HG03520 (cell line): Measurements from ENCODE around the gene CARMIL1.
"Not testable (repeated sequence)": the region's sequence is repeated elsewhere in the genome, so short reads cannot be mapped to it uniquely, and the experiment has no call there.

Experiments used
- ATAC-seq: cut with Tn5 transposase; IDR thresholded peaks from one replicate; pipeline ENCODE4 v1.9.1; 2021; ENCODE audit warnings: mild to moderate bottlenecking, moderate library complexity; ENCODE audit not compliant: unreplicated experiment

Gene CARMIL1

GRCh38 chr6:25365154-25365553, 86.0 kb downstream of the CARMIL1 start:
- ATAC-seq = no peak

DNA sequence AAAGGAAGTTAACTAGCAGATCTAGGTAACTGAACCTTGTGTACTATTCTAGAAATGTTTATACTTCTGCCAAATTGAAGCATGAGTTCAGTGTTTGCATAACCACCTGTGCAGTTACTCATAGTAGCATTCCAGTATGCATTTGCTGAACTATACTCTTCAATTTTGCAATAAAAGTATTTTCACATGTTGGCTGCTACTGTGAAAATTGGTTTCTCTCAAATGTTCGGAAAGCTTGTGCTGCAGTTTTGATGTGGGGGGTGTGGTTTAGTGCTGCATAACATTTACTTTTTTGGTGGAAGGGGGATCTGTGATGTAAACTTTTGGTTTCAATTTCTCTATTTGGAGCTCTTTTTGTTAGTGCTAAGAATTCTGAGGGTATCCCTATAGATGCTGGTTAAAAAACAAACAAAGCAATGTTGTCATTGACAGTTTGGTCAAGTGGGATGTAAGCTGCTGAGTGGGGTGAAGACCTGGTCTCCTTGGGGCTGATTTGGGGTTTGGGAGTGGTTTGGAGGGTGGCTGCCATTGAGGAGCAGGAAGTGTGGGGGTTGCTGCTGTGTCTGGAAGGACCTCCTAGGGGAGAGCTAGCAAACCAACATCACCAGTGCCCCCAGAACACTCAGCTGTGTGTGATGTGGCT, 87.8 kb downstream of the CARMIL1 start:
- peak; percentile 48 for ATAC-seq

- ATAC-seq = no peak
Measured at GRCh38 chr6:25369036-25369432, 89.9 kb downstream of the CARMIL1 start.

- no peak for ATAC-seq
Measured at GRCh38 chr6:25369433-25370177, 90.4 kb downstream of the CARMIL1 start.

- no peak for ATAC-seq
Measured at GRCh38 chr6:25370178-25371036, 91.2 kb downstream of the CARMIL1 start.

GRCh38 chr6:25371037-25371347, 91.8 kb downstream of the CARMIL1 start:
- no peak for ATAC-seq

GRCh38 chr6:25375125-25375524, 96.0 kb downstream of the CARMIL1 start:
- ATAC-seq = no peak

- ATAC-seq = no peak
Measured at GRCh38 chr6:25377664-25378063, 98.5 kb downstream of the CARMIL1 start.

DNA sequence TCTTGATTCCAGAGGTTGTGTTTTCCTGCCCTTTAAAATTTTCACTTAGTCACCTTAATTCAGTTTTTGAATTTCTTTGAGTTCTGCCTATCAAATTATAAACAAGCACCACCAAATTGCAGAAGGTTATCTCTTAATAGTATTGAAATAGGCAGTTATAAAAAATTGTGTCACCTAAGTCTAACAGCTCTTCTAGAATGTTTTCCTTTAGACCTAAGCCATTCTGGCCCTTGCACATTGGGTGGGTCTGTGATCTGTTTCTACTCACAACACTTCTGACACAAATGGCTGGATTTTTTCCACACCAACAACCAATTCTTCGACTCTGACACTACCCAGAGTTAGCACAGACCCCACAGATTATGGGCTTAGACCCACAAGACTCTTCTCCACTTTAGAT, 101.9 kb downstream of the CARMIL1 start:
- no peak for ATAC-seq

DNA sequence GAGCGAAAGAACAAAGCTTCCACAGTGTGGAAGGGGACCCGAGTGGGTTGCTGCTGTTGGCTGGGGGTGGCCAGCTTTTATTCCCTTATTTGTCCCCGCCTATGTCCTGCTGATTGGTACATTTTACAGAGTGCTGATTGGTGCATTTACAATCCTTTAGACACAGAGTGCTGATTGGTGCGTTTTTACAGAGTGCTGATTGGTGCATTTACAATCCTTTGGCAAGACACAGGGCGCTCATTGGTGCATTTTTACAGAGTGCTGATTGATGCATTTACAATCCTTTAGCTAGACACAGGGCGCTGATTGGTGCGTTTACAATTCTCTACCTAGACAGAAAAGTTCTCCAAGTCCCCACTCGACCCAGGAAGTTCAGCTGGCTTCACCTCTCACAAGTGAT, 103.3 kb downstream of the CARMIL1 start:
- ATAC-seq = not testable (repeated sequence)

- no peak for ATAC-seq
Measured at GRCh38 chr6:25384234-25384633, 105.1 kb downstream of the CARMIL1 start.

DNA sequence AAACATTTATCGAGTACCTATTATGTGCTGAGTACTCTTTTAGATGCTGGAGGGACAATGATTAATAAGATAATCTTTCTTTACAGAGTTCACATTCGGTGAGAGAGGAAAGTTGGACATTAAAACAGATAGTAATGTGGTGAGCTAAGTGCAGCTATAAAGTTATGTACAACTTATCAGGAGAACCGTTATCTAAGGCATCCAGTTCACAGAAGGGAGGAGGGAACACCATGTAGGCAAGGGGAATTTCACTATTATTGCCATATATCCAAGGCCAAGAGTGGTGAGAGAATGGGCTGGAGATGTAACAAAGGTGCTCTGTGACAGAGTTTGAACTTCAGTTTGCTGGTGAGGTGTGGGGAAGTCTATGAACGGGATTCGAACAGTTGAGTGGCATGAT, 105.8 kb downstream of the CARMIL1 start:
- no peak for ATAC-seq

DNA sequence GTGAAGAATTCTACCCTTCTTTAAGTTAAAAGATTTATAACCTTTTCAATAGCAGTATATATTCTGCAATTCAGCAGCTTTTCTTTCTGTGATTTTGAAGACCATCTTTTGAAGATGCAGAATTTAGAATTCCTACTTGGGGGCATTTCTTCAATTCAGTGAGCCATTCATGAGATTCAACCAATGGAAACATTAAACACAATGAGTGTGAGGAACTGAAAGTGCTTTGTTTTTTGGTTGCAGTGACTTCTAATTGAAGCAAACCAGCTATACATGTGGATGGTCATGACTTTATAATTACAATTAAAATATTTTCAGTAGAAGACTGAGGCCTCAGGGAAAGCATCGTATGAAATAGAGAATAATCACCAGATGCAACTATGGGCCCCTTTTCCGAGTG, 108.3 kb downstream of the CARMIL1 start:
- ATAC-seq = no peak

DNA sequence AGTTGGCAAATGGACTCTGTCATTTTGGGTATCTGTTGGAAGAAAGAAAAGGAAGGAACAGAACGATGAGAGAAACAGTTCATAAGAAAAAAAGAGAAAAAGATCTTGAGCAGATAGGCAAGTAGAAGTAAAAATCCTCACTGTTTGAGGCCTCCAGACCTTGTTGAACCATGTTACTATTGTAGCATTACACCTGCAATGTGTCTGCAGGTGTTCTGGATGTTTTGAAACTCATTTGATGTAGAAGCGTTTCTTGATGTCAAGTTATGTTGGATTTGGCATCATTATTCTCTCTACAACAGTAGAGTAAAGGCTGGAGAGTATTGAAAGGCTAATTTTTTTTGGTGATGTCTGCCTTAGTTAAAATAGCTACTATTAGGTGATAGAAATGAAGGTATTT, 108.7 kb downstream of the CARMIL1 start:
- no peak for ATAC-seq

DNA sequence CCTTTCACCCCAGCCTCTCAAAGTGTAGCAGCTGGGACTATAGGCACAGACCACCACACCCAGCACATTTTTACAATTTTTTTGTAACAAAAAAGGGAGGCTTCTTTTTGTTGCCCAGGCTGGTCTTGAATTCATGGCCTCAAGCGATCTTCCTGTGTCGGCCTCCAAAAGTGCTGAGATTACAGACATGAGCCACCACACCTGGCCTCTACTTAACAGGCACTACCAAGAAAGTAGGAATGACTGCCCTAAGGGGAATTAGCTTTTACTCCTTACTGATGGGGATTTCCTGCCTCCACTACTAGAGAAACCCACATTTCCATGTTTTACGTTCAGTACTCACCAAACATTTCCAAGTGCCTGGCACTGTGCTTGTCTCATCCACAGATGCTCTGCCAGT, 109.6 kb downstream of the CARMIL1 start:
- ATAC-seq = no peak

- no peak for ATAC-seq
Measured at GRCh38 chr6:25389471-25389870, 110.3 kb downstream of the CARMIL1 start.

GRCh38 chr6:25392372-25392771, 113.2 kb downstream of the CARMIL1 start:
- ATAC-seq = no peak

DNA sequence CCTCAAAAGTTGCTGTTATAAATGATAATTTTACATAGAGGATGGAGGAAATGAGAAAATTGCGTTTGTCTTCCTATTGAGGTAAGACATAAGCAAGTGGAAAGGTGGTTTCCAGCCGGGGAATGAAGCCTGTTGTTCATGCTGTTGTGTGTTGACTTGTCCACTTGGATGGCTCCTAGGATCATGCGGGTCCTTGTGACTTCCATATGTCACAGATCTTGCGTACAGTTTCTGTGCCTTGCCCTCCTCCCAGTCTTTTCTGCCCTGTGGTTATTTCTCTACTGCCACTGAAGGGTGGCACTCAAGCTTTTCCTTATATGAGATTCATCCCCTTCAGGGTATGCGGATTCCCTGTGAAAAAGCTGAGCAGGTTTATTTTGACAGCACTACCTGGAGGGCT, 116.6 kb downstream of the CARMIL1 start:
- ATAC-seq = no peak

DNA sequence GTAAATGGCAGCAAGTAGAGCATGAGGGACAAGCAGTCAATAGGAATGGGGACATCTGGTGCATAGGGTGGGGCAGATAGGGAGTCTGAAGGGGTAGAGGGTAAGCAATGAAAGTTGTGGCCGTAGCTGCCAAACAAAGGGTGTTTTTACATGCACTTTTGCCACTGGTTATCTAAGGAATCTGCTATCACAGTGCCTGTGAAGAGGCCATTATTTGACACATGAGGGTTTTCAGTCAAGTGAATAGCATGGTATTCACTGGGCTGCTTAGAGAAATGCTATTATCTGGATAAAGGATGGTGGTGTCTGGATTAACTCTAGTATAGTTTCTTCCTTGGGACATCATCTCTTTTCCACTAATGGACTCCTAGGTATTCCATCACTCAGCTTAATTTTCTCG, 118.2 kb downstream of the CARMIL1 start:
- ATAC-seq = no peak

DNA sequence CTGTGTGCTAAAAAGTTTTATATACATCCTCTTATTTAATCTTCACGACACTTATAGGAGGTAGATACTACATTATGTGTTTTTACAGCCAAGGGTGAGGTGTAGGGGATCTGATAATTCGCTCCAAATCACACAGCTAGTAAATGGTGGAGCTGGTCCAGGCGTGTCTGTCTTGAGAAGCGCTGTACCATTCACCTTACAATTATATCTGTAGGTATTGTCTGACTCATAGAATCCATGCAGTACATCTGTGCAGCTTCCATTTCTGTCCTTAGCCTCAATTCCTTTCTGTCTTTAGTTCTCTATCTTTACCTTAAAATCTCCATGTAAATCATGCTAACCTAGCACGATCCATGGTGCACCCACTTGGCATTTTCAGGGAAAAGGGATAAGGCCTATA, 120.7 kb downstream of the CARMIL1 start:
- ATAC-seq = no peak

DNA sequence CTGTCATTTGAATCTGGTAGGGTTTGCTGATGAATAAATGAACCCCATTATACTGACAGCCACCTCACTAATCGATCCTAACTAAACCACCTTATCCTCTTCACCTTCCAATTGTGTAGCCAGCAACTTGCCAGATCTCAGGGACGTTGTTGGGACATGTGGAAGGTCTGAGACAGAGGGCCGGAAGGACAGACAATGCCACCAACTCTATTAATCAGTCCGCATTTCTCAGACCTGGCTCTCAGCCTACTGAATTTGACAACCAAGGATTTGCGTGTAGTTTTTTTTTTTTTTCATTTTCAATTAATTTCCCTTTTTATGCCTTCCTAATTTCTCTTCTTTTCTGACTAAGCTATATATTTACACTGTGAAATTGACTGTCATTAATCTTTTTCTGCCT, 122.5 kb downstream of the CARMIL1 start:
- ATAC-seq = no peak

DNA sequence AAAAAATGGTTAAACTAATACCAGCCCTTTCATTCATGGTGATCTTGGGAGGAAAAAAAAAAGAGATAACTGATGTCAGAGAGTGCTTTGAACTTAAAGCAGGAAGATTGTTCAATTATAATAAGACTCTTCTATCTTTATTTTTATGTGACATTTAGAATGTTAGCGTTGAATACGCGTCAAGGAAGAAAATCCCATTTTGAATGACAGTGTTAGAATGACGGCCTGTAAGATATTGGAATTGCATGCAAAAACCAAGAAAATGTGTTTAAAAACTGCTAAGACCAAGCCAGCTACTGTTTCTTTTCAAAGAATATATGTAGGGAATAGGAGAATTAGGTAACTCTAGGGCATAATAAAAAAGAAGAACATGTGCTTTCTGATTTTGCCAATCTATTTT, 123.0 kb downstream of the CARMIL1 start:
- no peak for ATAC-seq
